Measurements from ENCODE around the gene RAB4B.
"Not testable (repeated sequence)": the region's sequence is repeated elsewhere in the genome, so short reads cannot be mapped to it uniquely, and the experiment has no call there.

RAB4B gene

GRCh38 chr19:40777937-40778705, at the start of gene RAB4B:
RAB4B (plus strand) TSS chr19:40778247; CDS start chr19:40778376, 129 bp downstream.
- ChIA-PET CTCF (interaction anchor here (0.8 to 3.8 kb wide), 8 partner anchors 14 to 366 kb away, joined by 3 to 23 read pairs (median 4); partner anchors contain the start of gene EGLN2), POLR2A (interaction anchor here (0.6 to 2.1 kb wide), 14 partner anchors 9 to 335 kb away, joined by 3 to 11 read pairs (median 4); partner anchors contain the start of genes ACTMAP, COQ8B, EGLN2 and ITPKC)
- peak within 1 kb of the TSS; percentile 74 for H3K4me3 ChIP-seq (ENCODE audit: low read depth, low read length)
- DNase-seq (ENCODE audit: low read depth, low spot score) = peak; percentile 96
- no peak for TF ChIP-seq CTCF (IDR thresholded peaks at IDR 0.05; ENCODE audit: insufficient read depth, low read length, missing control alignments)

DNA sequence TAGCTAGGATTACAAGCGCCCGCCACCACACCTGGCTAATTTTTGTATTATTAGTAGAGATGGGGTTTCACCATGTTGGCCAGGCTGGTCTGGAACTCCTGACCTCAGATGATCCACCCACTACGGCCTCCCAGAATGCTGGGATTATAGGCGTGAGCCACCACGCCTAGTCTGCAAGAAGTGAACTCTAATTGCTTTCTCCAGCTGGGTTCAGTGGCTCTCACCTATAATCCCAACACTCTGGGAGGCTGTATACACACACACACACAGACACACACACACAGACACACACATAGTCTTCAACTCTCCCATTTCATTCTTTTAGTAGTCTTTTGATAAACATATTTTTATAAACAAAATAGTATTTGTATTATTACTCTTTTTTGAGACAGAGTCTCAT, 48.0 kb upstream of the RAB4B start:
- CTCF ChIA-PET = interaction anchor here (0.9 kb wide), 1 partner anchor 12 kb away, joined by 4 read pairs; no protein-coding TSS in a partner anchor
- H3K4me3 ChIP-seq (ENCODE audit: low read depth, low read length); DNase-seq (ENCODE audit: low read depth, low spot score); POLR2A ChIA-PET: not testable (repeated sequence)

- CTCF ChIA-PET = interaction anchor here (1.3 kb wide), 1 partner anchor 74 kb away, joined by 6 read pairs; no protein-coding TSS in a partner anchor
- DNase-seq (ENCODE audit: low read depth, low spot score); POLR2A ChIA-PET: not testable (repeated sequence)
Measured at GRCh38 chr19:40732304-40732703, 45.7 kb upstream of the RAB4B start.

DNA sequence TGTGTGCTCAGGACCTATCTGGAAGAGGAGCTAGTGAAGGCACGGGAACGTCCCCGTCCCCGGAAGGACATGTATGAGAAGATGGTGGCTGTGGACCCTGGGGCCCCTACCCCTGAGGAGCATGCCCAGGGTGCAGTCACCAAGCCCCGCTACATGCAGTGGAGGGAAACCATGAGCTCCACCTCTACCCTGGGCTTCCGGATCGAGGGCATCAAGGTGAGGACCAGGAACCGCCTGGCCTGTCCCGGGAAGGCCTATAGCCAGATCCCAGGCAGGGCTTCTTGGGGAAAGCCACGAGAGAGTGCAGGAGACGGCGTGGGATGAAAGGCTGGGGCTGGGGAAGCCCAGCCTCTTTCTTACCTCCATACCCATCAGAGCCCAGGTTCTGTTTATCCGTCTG, 44.9 kb upstream of the RAB4B start:
- no peak for TF ChIP-seq CTCF (IDR thresholded peaks at IDR 0.05; ENCODE audit: insufficient read depth, low read length, missing control alignments)
- ChIA-PET CTCF (interaction anchor here (1.3 to 1.9 kb wide), 3 partner anchors 9 to 74 kb away, joined by 4 to 6 read pairs (median 5); no protein-coding TSS in a partner anchor), POLR2A (no interaction called here)
- no peak for DNase-seq (ENCODE audit: low read depth, low spot score)
- no peak overlapping the region for H3K4me3 ChIP-seq (ENCODE audit: low read depth, low read length)

More at GRCh38 chr19:40732304-40732703, 45.7 kb upstream of the RAB4B start:
- H3K4me3 ChIP-seq (ENCODE audit: low read depth, low read length) = not testable (repeated sequence)

DNA sequence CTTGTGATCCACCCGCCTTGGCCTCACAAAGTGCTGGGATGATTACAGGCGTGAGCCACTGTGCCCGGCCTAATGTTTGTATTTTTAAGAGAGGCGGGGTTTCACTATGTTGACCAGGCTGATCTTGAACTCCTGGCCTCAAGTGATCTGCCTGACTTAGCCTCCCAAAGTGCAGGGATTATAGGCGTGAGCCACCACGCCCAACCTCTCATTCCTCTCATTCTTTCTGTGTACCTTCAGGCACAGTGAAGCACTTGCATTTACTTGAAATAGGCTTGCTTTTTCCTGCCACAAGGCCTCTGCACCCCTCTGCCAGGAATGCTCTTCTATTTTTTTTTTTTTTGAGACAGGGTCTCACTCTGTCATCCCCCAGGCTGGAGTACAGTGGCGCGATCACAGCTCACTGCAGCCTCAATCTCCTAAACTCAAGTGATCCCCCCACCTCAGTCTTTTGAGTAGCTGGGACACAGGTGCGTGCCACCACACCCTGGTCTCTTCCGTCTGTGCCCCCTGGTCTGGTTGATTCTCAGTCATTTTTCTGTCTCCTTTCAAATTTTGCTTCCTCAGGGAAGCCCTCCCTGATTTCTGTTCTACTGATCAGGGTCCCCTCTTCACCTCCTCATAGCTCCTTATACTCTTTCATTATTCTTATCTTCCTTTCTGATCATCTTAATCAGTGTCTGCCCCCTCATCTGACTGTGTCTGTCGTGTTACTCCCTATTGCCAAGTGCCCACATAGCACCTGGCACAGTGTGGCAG, 42.9 kb upstream of the RAB4B start:
- DNase-seq (ENCODE audit: low read depth, low spot score) = no peak
- POLR2A ChIA-PET = interaction anchor here (0.7 kb wide), 1 partner anchor 10 kb away, joined by 3 read pairs; no protein-coding TSS in a partner anchor
- TF ChIP-seq CTCF (IDR thresholded peaks at IDR 0.05; ENCODE audit: insufficient read depth, low read length, missing control alignments) = no peak
- CTCF ChIA-PET = no interaction called here
- H3K4me3 ChIP-seq (ENCODE audit: low read depth, low read length) = no peak overlapping the region

DNA sequence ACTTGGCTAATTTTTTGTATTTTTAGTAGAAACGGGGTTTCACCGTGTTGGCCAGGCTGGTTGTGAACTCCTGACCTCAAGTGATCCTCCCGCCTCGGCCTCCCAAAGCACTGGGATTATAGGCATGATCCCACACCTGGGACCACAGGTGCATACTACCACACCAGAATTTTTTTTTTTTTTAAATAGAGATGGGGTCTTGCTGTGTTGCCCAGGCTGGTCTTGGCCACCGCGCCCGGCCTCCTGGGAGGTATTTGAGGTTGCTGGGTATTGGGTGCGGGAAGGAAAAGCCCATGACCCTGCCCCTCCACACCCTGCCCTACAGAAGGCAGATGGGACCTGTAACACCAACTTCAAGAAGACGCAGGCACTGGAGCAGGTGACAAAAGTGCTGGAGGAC, 41.4 kb upstream of the RAB4B start:
- no peak overlapping the region for H3K4me3 ChIP-seq (ENCODE audit: low read depth, low read length)
- DNase-seq (ENCODE audit: low read depth, low spot score) = no peak
- no peak for TF ChIP-seq CTCF (IDR thresholded peaks at IDR 0.05; ENCODE audit: insufficient read depth, low read length, missing control alignments)
- CTCF ChIA-PET = no interaction called here
- POLR2A ChIA-PET = interaction anchor here (1.0 kb wide), 1 partner anchor 14 kb away, joined by 3 read pairs; the partner anchor contains the start of gene ACTMAP

- H3K4me3 ChIP-seq (ENCODE audit: low read depth, low read length) = no peak overlapping the region
- ChIA-PET CTCF (no interaction called here), POLR2A (interaction anchor here (1.0 kb wide), 1 partner anchor 13 kb away, joined by 3 read pairs; the partner anchor contains the start of gene ACTMAP)
- no peak for DNase-seq (ENCODE audit: low read depth, low spot score)
- no peak for TF ChIP-seq CTCF (IDR thresholded peaks at IDR 0.05; ENCODE audit: insufficient read depth, low read length, missing control alignments)
Measured at GRCh38 chr19:40737102-40737644, 40.9 kb upstream of the RAB4B start.
